Astrocyte (in vitro differentiated cells and primary cell): ENCODE data around the gene IGSF21. TPM values are rescaled to one million over a fixed set of nuclear protein-coding genes. Genes with fewer than 3 reads are reported as not detected.

Experiments used
- DNase-seq: peaks from one replicate; pipeline ENCODE4 v3.0.0-alpha.2; 2010; ENCODE audit warnings: low read depth
- FAIRE-seq: peaks from 2 replicates; lab custom pipeline; 2011; peaks lifted over from hg19 to GRCh38; lab: Jason Lieb, UNC
- H2AFZ ChIP-seq: 2 replicates; pipeline ENCODE4 v1.6.0; 2012; ENCODE audit warnings: low read depth, low read length, inconsistent platforms
- H3K27ac ChIP-seq: 2 replicates; pipeline ENCODE4 v1.5.1; 2011; ENCODE audit warnings: low read depth, low read length, inconsistent platforms
- H3K27me3 ChIP-seq: 2 replicates; pipeline ENCODE4 v1.6.0; 2011; ENCODE audit warnings: low read length, inconsistent platforms; ENCODE audit not compliant: insufficient read depth
- H3K36me3 ChIP-seq: 2 replicates; pipeline ENCODE4 v1.5.1; 2011; ENCODE audit warnings: low read length, inconsistent platforms; ENCODE audit not compliant: insufficient read depth
- H3K4me1 ChIP-seq: 2 replicates; pipeline ENCODE4 v1.5.1; 2011; ENCODE audit warnings: low read length, inconsistent platforms; ENCODE audit not compliant: insufficient read depth
- H3K4me2 ChIP-seq: 2 replicates; pipeline ENCODE4 v1.6.0; 2012; ENCODE audit warnings: low read length, inconsistent platforms
- H3K4me3 ChIP-seq: 2 replicates; pipeline ENCODE4 v1.5.1; 2011; ENCODE audit warnings: low read depth, mild to moderate bottlenecking, low read length, inconsistent platforms; ENCODE audit not compliant: insufficient read depth
- H3K79me2 ChIP-seq: 2 replicates; pipeline ENCODE4 v1.6.0; 2012; ENCODE audit warnings: mild to moderate bottlenecking, low read length, inconsistent platforms; ENCODE audit not compliant: insufficient read depth
- H3K9ac ChIP-seq: 2 replicates; pipeline ENCODE4 v1.6.0; 2012; ENCODE audit warnings: mild to moderate bottlenecking, low read length, inconsistent platforms
- H3K9me3 ChIP-seq: 2 replicates; pipeline ENCODE4 v1.5.1; 2012; ENCODE audit warnings: low read depth, mild to moderate bottlenecking, low read length, inconsistent platforms; ENCODE audit not compliant: insufficient read depth
- H4K20me1 ChIP-seq: 2 replicates; pipeline ENCODE4 v1.6.0; 2012; ENCODE audit warnings: low read length, inconsistent platforms; ENCODE audit not compliant: insufficient read depth
- H3K27ac Mint-ChIP-seq: one replicate; pipeline ENCODE4 v1.8.0; 2021; ENCODE audit warnings: mild to moderate bottlenecking, mixed read lengths; ENCODE audit not compliant: unreplicated experiment
- H3K27me3 Mint-ChIP-seq: one replicate; pipeline ENCODE4 v1.8.0; 2021; ENCODE audit warnings: low read depth, mixed read lengths; ENCODE audit not compliant: unreplicated experiment
- H3K36me3 Mint-ChIP-seq: one replicate; pipeline ENCODE4 v1.8.0; 2021; ENCODE audit warnings: low read depth, mixed read lengths; ENCODE audit not compliant: unreplicated experiment
- H3K4me1 Mint-ChIP-seq: one replicate; pipeline ENCODE4 v1.8.0; 2021; ENCODE audit warnings: low read depth, mixed read lengths; ENCODE audit not compliant: unreplicated experiment
- H3K4me3 Mint-ChIP-seq: one replicate; pipeline ENCODE4 v1.8.0; 2021; ENCODE audit warnings: mild to moderate bottlenecking, moderate library complexity, mixed read lengths; ENCODE audit not compliant: unreplicated experiment
- H3K9me3 Mint-ChIP-seq: one replicate; pipeline ENCODE4 v1.8.0; 2021; ENCODE audit warnings: mild to moderate bottlenecking, mixed read lengths; ENCODE audit not compliant: unreplicated experiment
- EZH2 ChIP-seq: IDR thresholded peaks from 2 replicates; pipeline ENCODE4 v1.6.1; 2012; ENCODE audit warnings: mild to moderate bottlenecking, low read length, inconsistent platforms; ENCODE audit not compliant: insufficient read depth
- total RNA-seq: library from RNA; stranded (reverse); gene quantifications from 2 replicates; pipeline ENCODE4 v1.2.1, GENCODE V29; 2021
- TF ChIP-seq, protein P1 (sequence below): IDR thresholded peaks from 2 replicates; pipeline ENCODE4 v1.5.1; 2011; ENCODE audit warnings: low read depth, mild to moderate bottlenecking, inconsistent platforms, low read length, moderate library complexity; ENCODE audit not compliant: insufficient read depth

IGSF21 gene
- total RNA-seq, 1 donor from 2014 or later: not detected

DNA sequence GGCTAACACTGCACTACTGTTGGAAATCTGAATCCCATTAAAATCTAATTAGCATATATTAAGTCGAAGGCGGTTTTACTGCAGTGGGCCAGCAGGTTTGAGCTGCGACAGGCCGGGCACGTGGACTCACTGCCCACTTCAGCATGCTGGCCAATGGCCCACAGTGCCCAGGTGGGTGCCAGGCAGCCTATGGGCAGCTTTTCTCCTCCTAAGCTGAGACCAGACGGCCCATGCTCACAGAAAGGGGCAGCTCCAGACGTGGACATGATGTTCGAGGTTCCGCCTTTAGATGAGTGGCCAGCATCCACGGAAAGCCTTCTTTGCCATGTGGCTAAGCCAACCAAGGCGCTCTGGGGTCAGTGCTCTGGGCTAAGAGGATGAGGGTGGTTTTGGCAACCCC lies 283.4 kb downstream of the IGSF21 start:
- Histone ChIP-seq H2AFZ (no peak overlapping the region), H3K4me1 (no peaks in the 10 kb centered on the region), H3K27ac (no peak overlapping the region), H4K20me1 (no peaks in the 10 kb centered on the region), H3K9ac (no peak overlapping the region), H3K27me3 (no peaks in the 10 kb centered on the region), H3K36me3 (no peaks in the 10 kb centered on the region), H3K9me3 (peaks cover 4% of the 10 kb centered on the region), H3K79me2 (no peaks in the 10 kb centered on the region), H3K4me2 (no peak overlapping the region), H3K4me3 (no peak overlapping the region)
- Mint-ChIP-seq H3K4me3 (no peak overlapping the region), H3K4me1 (no peaks in the 10 kb centered on the region), H3K9me3 (no peaks in the 10 kb centered on the region), H3K27ac (no peak overlapping the region), H3K27me3 (peaks cover 52% of the 10 kb centered on the region), H3K36me3 (no peaks in the 10 kb centered on the region)
- TF ChIP-seq, protein P1, sequence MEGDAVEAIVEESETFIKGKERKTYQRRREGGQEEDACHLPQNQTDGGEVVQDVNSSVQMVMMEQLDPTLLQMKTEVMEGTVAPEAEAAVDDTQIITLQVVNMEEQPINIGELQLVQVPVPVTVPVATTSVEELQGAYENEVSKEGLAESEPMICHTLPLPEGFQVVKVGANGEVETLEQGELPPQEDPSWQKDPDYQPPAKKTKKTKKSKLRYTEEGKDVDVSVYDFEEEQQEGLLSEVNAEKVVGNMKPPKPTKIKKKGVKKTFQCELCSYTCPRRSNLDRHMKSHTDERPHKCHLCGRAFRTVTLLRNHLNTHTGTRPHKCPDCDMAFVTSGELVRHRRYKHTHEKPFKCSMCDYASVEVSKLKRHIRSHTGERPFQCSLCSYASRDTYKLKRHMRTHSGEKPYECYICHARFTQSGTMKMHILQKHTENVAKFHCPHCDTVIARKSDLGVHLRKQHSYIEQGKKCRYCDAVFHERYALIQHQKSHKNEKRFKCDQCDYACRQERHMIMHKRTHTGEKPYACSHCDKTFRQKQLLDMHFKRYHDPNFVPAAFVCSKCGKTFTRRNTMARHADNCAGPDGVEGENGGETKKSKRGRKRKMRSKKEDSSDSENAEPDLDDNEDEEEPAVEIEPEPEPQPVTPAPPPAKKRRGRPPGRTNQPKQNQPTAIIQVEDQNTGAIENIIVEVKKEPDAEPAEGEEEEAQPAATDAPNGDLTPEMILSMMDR: no peak
- TF ChIP-seq EZH2: no peak
- FAIRE-seq (no peak), DNase-seq (no peak)

DNA sequence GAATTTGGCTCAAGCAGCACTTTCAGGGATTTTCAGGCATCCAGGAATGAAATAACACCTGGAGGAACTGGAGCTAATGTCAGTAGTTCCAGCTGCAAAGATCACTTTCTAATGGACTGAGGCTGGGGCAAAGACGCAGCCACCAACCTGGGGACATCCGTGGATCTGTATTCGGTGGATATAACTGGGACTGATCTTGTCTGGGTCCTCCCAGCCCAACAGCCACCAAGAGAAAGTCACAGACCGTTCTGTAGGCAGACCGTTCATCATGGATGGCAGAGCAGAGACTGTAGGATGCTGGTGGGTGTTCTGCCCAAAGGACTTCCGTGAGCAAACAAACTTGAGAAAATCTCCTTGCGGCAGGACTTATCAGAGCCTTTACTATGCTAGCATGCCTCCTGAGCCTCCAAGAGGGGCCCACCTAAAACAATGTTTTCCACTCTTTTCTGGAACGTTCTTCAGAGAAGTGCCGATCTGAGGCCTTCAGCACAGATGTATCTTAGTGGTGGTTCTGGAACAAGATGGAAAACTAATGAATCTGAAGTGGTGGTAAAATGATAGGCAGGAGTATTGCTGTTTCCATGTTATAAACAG lies 287.1 kb downstream of the IGSF21 start:
- Histone ChIP-seq H3K4me2 (no peak overlapping the region), H3K4me1 (no peaks in the 10 kb centered on the region), H3K4me3 (no peak overlapping the region), H3K27ac (no peak overlapping the region), H3K9me3 (peaks cover 4% of the 10 kb centered on the region), H3K9ac (no peak overlapping the region), H3K27me3 (no peaks in the 10 kb centered on the region), H3K79me2 (no peaks in the 10 kb centered on the region), H4K20me1 (no peaks in the 10 kb centered on the region), H3K36me3 (no peaks in the 10 kb centered on the region), H2AFZ (no peak overlapping the region)
- no peak for FAIRE-seq
- H3K27me3 Mint-ChIP-seq: peaks cover 34% of the 10 kb centered on the region
- H3K4me1 Mint-ChIP-seq: peaks cover 8% of the 10 kb centered on the region
- no peak overlapping the region for H3K4me3 Mint-ChIP-seq
- DNase-seq: no peak
- no peaks in the 10 kb centered on the region for H3K9me3 Mint-ChIP-seq
- TF ChIP-seq EZH2: no peak
- TF ChIP-seq, protein P1: no peak
- no peak overlapping the region for H3K27ac Mint-ChIP-seq
- no peaks in the 10 kb centered on the region for H3K36me3 Mint-ChIP-seq

DNA sequence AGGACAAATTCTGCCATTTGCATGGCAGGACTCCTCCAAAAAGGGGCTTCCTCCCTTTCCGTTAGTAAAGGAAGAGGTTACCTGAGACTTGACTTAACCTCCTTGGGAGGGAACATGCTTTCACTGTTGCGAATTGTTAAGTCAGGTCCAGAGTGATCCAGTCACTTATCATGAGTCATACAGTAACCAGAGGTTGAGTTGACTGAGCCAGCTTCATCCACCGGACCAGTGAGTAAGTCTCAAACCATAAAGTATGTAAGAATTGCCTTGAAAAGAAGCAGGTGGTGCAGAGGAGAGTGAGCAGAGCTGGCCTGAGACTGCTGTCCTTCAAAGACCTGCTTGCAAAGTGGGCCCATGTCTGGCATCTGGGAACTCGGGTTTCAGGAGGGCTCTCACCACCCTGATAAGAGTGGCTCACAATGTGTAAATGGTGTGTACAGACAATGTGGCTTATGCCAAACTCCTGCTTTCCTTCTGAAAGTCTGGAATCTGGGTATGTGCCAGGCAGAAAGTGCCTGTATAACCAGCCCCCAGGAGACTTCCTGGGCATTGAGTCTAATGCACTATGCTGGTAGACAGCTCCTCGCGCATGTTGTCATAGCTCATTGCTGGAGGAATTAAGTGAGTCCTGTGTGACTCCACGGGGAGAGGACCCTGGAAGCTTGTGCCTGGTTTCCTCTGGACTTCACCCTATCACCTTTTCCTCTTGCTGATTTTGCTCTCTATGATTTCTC lies 288.8 kb downstream of the IGSF21 start:
- no peak overlapping the region for H3K4me2 ChIP-seq
- no peaks in the 10 kb centered on the region for H3K4me1 ChIP-seq
- H3K9ac ChIP-seq: no peak overlapping the region
- no peaks in the 10 kb centered on the region for H3K27me3 ChIP-seq
- H3K9me3 ChIP-seq: peaks cover 4% of the 10 kb centered on the region
- H3K27ac ChIP-seq: no peak overlapping the region
- peaks cover 41% of the 10 kb centered on the region for H3K27me3 Mint-ChIP-seq
- H3K27ac Mint-ChIP-seq: no peak overlapping the region
- H3K4me3 Mint-ChIP-seq: no peak overlapping the region
- H4K20me1 ChIP-seq: no peaks in the 10 kb centered on the region
- no peaks in the 10 kb centered on the region for H3K79me2 ChIP-seq
- no peak overlapping the region for H3K4me3 ChIP-seq
- peaks cover 8% of the 10 kb centered on the region for H3K4me1 Mint-ChIP-seq
- H3K36me3 ChIP-seq: no peaks in the 10 kb centered on the region
- TF ChIP-seq, protein P1: no peak
- TF ChIP-seq EZH2: no peak
- DNase-seq: peak; percentile 1
- no peak overlapping the region for H2AFZ ChIP-seq
- no peak for FAIRE-seq
- no peaks in the 10 kb centered on the region for H3K9me3 Mint-ChIP-seq
- no peaks in the 10 kb centered on the region for H3K36me3 Mint-ChIP-seq
